HEK293 (cell line): ENCODE results near the gene CD302.

Experiments used
- CTCF ChIA-PET: fragments of 350-600 bp; formaldehyde crosslinking; extraction: SDS; loops from one replicate; lab custom pipeline; 2021; ENCODE audit warnings: antibody characterized with exemption; lab: Yijun Ruan, JAX
- POLR2A ChIA-PET: fragments of 300-600 bp; formaldehyde crosslinking; extraction: SDS; loops from one replicate; lab custom pipeline; 2020; ENCODE audit warnings: antibody characterized with exemption, inconsistent platforms; lab: Yijun Ruan, JAX
- H3K27ac ChIP-seq: fragments of 200-500 bp; sonication (Bioruptor generic); 2 replicates; pipeline ENCODE4 v1.5.1; 2014; ENCODE audit warnings: low read depth, low read length, control low read depth, inconsistent platforms; ENCODE audit errors: extremely low read depth
- H3K36me3 ChIP-seq, 2 experiments: fragments of 200-500 bp in 1 of 2; sonication (Bioruptor generic) in 1 of 2; 1 replicate in 1 of 2; 2 replicates in 1 of 2; pipeline ENCODE4 v1.5.1; 2014 to 2017; ENCODE audit warnings: inconsistent platforms in 2 of 2, low read length in 2 of 2; ENCODE audit not compliant: control insufficient read depth in 2 of 2, insufficient read depth in 1 of 2
- H3K4me1 ChIP-seq: fragments of 200-500 bp; sonication (Bioruptor generic); 2 replicates; pipeline ENCODE4 v1.5.1; 2014; ENCODE audit warnings: mild to moderate bottlenecking, low read length, inconsistent platforms; ENCODE audit not compliant: control insufficient read depth, insufficient read depth
- H3K4me3 ChIP-seq: 2 replicates; pipeline ENCODE4 v1.5.1; 2011; ENCODE audit warnings: low read depth, mild to moderate bottlenecking, control low read depth, low read length, moderate library complexity
- H3K9me3 ChIP-seq: fragments of 200-500 bp; sonication (Bioruptor generic); 2 replicates; pipeline ENCODE4 v1.5.1; 2014; ENCODE audit warnings: low read depth, low read length, inconsistent platforms; ENCODE audit not compliant: control insufficient read depth, insufficient read depth
- CTCF ChIP-seq: fragments of 450-650 bp; formaldehyde crosslinking; IDR thresholded peaks from 2 replicates; pipeline ENCODE4 v1.5.1; 2016; ENCODE audit warnings: missing biosample characterization, missing genetic modification characterization
- TSHZ1 ChIP-seq: fragments of 450-650 bp; formaldehyde crosslinking; IDR thresholded peaks from 2 replicates; pipeline ENCODE4 v1.5.1; 2016; ENCODE audit warnings: missing biosample characterization, missing genetic modification characterization, borderline replicate concordance
- ZBTB8A ChIP-seq: fragments of 450-650 bp; formaldehyde crosslinking; IDR thresholded peaks from 2 replicates; pipeline ENCODE4 v1.5.1; 2016; ENCODE audit warnings: missing biosample characterization, missing genetic modification characterization
- ZNF146 ChIP-seq: fragments of 450-650 bp; formaldehyde crosslinking; IDR thresholded peaks from 2 replicates; pipeline ENCODE4 v1.5.1; 2016; ENCODE audit warnings: missing biosample characterization, missing genetic modification characterization
- ZNF18 ChIP-seq: fragments of 450-650 bp; formaldehyde crosslinking; IDR thresholded peaks from 2 replicates; pipeline ENCODE4 v1.5.1; 2016; ENCODE audit warnings: missing biosample characterization, missing genetic modification characterization
- ZNF2 ChIP-seq: fragments of 450-650 bp; formaldehyde crosslinking; IDR thresholded peaks from 2 replicates; pipeline ENCODE4 v1.5.1; 2016; ENCODE audit warnings: missing biosample characterization, missing genetic modification characterization
- ZNF26 ChIP-seq: fragments of 450-650 bp; formaldehyde crosslinking; IDR thresholded peaks from 2 replicates; pipeline ENCODE4 v1.5.1; 2016; ENCODE audit warnings: missing biosample characterization, missing genetic modification characterization
- ZNF280D ChIP-seq: fragments of 450-650 bp; formaldehyde crosslinking; IDR thresholded peaks from 2 replicates; pipeline ENCODE4 v1.5.1; 2016; ENCODE audit warnings: missing biosample characterization, missing genetic modification characterization
- ZNF302 ChIP-seq: fragments of 450-650 bp; formaldehyde crosslinking; IDR thresholded peaks from 2 replicates; pipeline ENCODE4 v1.5.1; 2016; ENCODE audit warnings: missing biosample characterization, missing genetic modification characterization, low read depth
- ZNF311 ChIP-seq: fragments of 450-650 bp; formaldehyde crosslinking; IDR thresholded peaks from 2 replicates; pipeline ENCODE4 v1.5.1; 2017; ENCODE audit warnings: missing biosample characterization, missing genetic modification characterization, borderline replicate concordance
- ZNF398 ChIP-seq: fragments of 450-650 bp; formaldehyde crosslinking; IDR thresholded peaks from 2 replicates; pipeline ENCODE4 v1.5.1; 2017; ENCODE audit warnings: missing biosample characterization, missing genetic modification characterization
- ZNF404 ChIP-seq: fragments of 450-650 bp; formaldehyde crosslinking; IDR thresholded peaks from 2 replicates; pipeline ENCODE4 v1.5.1; 2017; ENCODE audit warnings: missing biosample characterization, missing genetic modification characterization
- ZNF513 ChIP-seq: fragments of 450-650 bp; IDR thresholded peaks from 2 replicates; pipeline ENCODE4 v1.5.1; 2018; ENCODE audit warnings: missing biosample characterization, missing genetic modification characterization
- ZNF621 ChIP-seq: fragments of 450-650 bp; formaldehyde crosslinking; IDR thresholded peaks from 2 replicates; pipeline ENCODE4 v1.5.1; 2017; ENCODE audit warnings: missing biosample characterization, missing genetic modification characterization
- ZNF624 ChIP-seq: fragments of 450-650 bp; formaldehyde crosslinking; IDR thresholded peaks from 2 replicates; pipeline ENCODE4 v1.5.1; 2017; ENCODE audit warnings: missing biosample characterization, missing genetic modification characterization
- ZNF707 ChIP-seq: fragments of 450-650 bp; formaldehyde crosslinking; IDR thresholded peaks from 2 replicates; pipeline ENCODE4 v1.5.1; 2016; ENCODE audit warnings: missing biosample characterization, missing genetic modification characterization
- ZNF747 ChIP-seq: fragments of 450-650 bp; formaldehyde crosslinking; IDR thresholded peaks from 2 replicates; pipeline ENCODE4 v1.5.1; 2016; ENCODE audit warnings: missing biosample characterization, missing genetic modification characterization
- ZNF792 ChIP-seq: fragments of 450-650 bp; formaldehyde crosslinking; IDR thresholded peaks from 2 replicates; pipeline ENCODE4 v1.5.1; 2016; ENCODE audit warnings: missing biosample characterization, missing genetic modification characterization

Gene CD302

GRCh38 chr2:159832026-159832425, 34.0 kb upstream of the CD302 start:
- Histone ChIP-seq H3K4me1 (no peaks in the 10 kb centered on the region), H3K4me3 (no peak overlapping the region), H3K36me3 (no peaks in the 10 kb centered on the region), H3K9me3 (no peaks in the 10 kb centered on the region), H3K27ac (no peak overlapping the region)
- ChIA-PET POLR2A (no interaction called here), CTCF (no interaction called here)
- TF ChIP-seq ZNF311 (tag by site-specific recombination) = no peak
- TF ChIP-seq ZNF302 (tag by site-specific recombination) = no peak
- no peak for TF ChIP-seq ZNF280D (tag by site-specific recombination)
- no peak for TF ChIP-seq ZNF398

GRCh38 chr2:159829376-159829775, 31.4 kb upstream of the CD302 start:
- H3K27ac ChIP-seq = no peak overlapping the region
- CTCF ChIA-PET = interaction anchor here (0.5 kb wide), 1 partner anchor 22 kb away, joined by 4 read pairs; no protein-coding TSS in a partner anchor
- POLR2A ChIA-PET = no interaction called here
- no peaks in the 10 kb centered on the region for H3K9me3 ChIP-seq
- H3K36me3 ChIP-seq = no peaks in the 10 kb centered on the region
- H3K4me3 ChIP-seq = no peak overlapping the region
- H3K4me1 ChIP-seq = no peaks in the 10 kb centered on the region
- TF ChIP-seq ZNF707 (tag by site-specific recombination) (no peak), ZNF792 (tag by site-specific recombination) (no peak), ZNF2 (no peak), ZBTB8A (no peak), CTCF (tag by site-specific recombination) (no peak), ZNF18 (tag by site-specific recombination) (no peak), ZNF747 (tag by site-specific recombination) (no peak), ZNF513 (tag by site-specific recombination) (no peak), ZNF26 (tag by site-specific recombination) (no peak), ZNF146 (tag by site-specific recombination) (no peak), TSHZ1 (tag by site-specific recombination) (no peak), ZNF404 (tag by site-specific recombination) (no peak), ZNF621 (no peak), ZNF624 (tag by site-specific recombination) (no peak)
